ENCODE results near the gene ADAMTS5.

The ADAMTS5 gene

GRCh38 chr21:26918323-26919079, 48.4 kb downstream of the ADAMTS5 start:
- Histone ChIP-seq H3K36me3 (ENCODE audit: control insufficient read depth, insufficient read depth, low read length) (no peaks in the 10 kb centered on the region), H3K9me3 (ENCODE audit: control insufficient read depth, insufficient read depth, low read length) (peaks cover 4% of the 10 kb centered on the region), H3K9ac (ENCODE audit: low read depth, low read length) (no peak overlapping the region), H3K4me1 (ENCODE audit: control insufficient read depth, insufficient read depth, low read length) (peaks cover 3% of the 10 kb centered on the region), H3K4me3 (ENCODE audit: low read depth, low read length) (no peak overlapping the region), H3K27me3 (ENCODE audit: control insufficient read depth, insufficient read depth, low read length) (no peaks in the 10 kb centered on the region)

GRCh38 chr21:26916799-26917198, 50.1 kb downstream of the ADAMTS5 start:
- H3K9ac ChIP-seq (ENCODE audit: low read depth, low read length): no peak overlapping the region
- no peaks in the 10 kb centered on the region for H3K27me3 ChIP-seq (ENCODE audit: control insufficient read depth, insufficient read depth, low read length)
- no peak overlapping the region for H3K4me3 ChIP-seq (ENCODE audit: low read depth, low read length)
- H3K4me1 ChIP-seq (ENCODE audit: control insufficient read depth, insufficient read depth, low read length): peaks cover 3% of the 10 kb centered on the region
- H3K9me3 ChIP-seq (ENCODE audit: control insufficient read depth, insufficient read depth, low read length): peaks cover 4% of the 10 kb centered on the region
- no peaks in the 10 kb centered on the region for H3K36me3 ChIP-seq (ENCODE audit: control insufficient read depth, insufficient read depth, low read length)

GRCh38 chr21:26914557-26914956, 52.3 kb downstream of the ADAMTS5 start:
- Histone ChIP-seq H3K4me3 (ENCODE audit: low read depth, low read length) (no peak overlapping the region), H3K36me3 (ENCODE audit: control insufficient read depth, insufficient read depth, low read length) (no peaks in the 10 kb centered on the region), H3K4me1 (ENCODE audit: control insufficient read depth, insufficient read depth, low read length) (peaks cover 12% of the 10 kb centered on the region), H3K9me3 (ENCODE audit: control insufficient read depth, insufficient read depth, low read length) (peaks cover 4% of the 10 kb centered on the region), H3K27me3 (ENCODE audit: control insufficient read depth, insufficient read depth, low read length) (no peaks in the 10 kb centered on the region), H3K9ac (ENCODE audit: low read depth, low read length) (no peak overlapping the region)

GRCh38 chr21:26912466-26912865, 54.4 kb downstream of the ADAMTS5 start:
- peaks cover 13% of the 10 kb centered on the region for H3K4me1 ChIP-seq (ENCODE audit: control insufficient read depth, insufficient read depth, low read length)
- H3K4me3 ChIP-seq (ENCODE audit: low read depth, low read length): no peak overlapping the region
- no peaks in the 10 kb centered on the region for H3K27me3 ChIP-seq (ENCODE audit: control insufficient read depth, insufficient read depth, low read length)
- peaks cover 4% of the 10 kb centered on the region for H3K9me3 ChIP-seq (ENCODE audit: control insufficient read depth, insufficient read depth, low read length)
- H3K36me3 ChIP-seq (ENCODE audit: control insufficient read depth, insufficient read depth, low read length): no peaks in the 10 kb centered on the region
- H3K9ac ChIP-seq (ENCODE audit: low read depth, low read length): no peak overlapping the region

- Histone ChIP-seq H3K36me3 (ENCODE audit: control insufficient read depth, insufficient read depth, low read length) (no peaks in the 10 kb centered on the region), H3K4me3 (ENCODE audit: low read depth, low read length) (no peak overlapping the region), H3K27me3 (ENCODE audit: control insufficient read depth, insufficient read depth, low read length) (no peaks in the 10 kb centered on the region), H3K9me3 (ENCODE audit: control insufficient read depth, insufficient read depth, low read length) (peaks cover 4% of the 10 kb centered on the region), H3K4me1 (ENCODE audit: control insufficient read depth, insufficient read depth, low read length) (peaks cover 10% of the 10 kb centered on the region), H3K9ac (ENCODE audit: low read depth, low read length) (no peak overlapping the region)
Observed at GRCh38 chr21:26909972-26910371, 56.9 kb downstream of the ADAMTS5 start.

GRCh38 chr21:26900980-26901379, 65.9 kb downstream of the ADAMTS5 start:
- H3K9ac ChIP-seq (ENCODE audit: low read depth, low read length): no peak overlapping the region
- no peaks in the 10 kb centered on the region for H3K36me3 ChIP-seq (ENCODE audit: control insufficient read depth, insufficient read depth, low read length)
- no peaks in the 10 kb centered on the region for H3K4me1 ChIP-seq (ENCODE audit: control insufficient read depth, insufficient read depth, low read length)
- H3K27me3 ChIP-seq (ENCODE audit: control insufficient read depth, insufficient read depth, low read length): no peaks in the 10 kb centered on the region
- no peaks in the 10 kb centered on the region for H3K9me3 ChIP-seq (ENCODE audit: control insufficient read depth, insufficient read depth, low read length)
- H3K4me3 ChIP-seq (ENCODE audit: low read depth, low read length): no peak overlapping the region

- no peak overlapping the region for H3K9ac ChIP-seq (ENCODE audit: low read depth, low read length)
- H3K9me3 ChIP-seq (ENCODE audit: control insufficient read depth, insufficient read depth, low read length): no peaks in the 10 kb centered on the region
- no peaks in the 10 kb centered on the region for H3K27me3 ChIP-seq (ENCODE audit: control insufficient read depth, insufficient read depth, low read length)
- no peak overlapping the region for H3K4me3 ChIP-seq (ENCODE audit: low read depth, low read length)
- no peaks in the 10 kb centered on the region for H3K4me1 ChIP-seq (ENCODE audit: control insufficient read depth, insufficient read depth, low read length)
- H3K36me3 ChIP-seq (ENCODE audit: control insufficient read depth, insufficient read depth, low read length): no peaks in the 10 kb centered on the region
Observed at GRCh38 chr21:26892151-26892550, 74.7 kb downstream of the ADAMTS5 start.

- Histone ChIP-seq H3K36me3 (ENCODE audit: control insufficient read depth, insufficient read depth, low read length) (no peaks in the 10 kb centered on the region), H3K9me3 (ENCODE audit: control insufficient read depth, insufficient read depth, low read length) (no peaks in the 10 kb centered on the region), H3K27me3 (ENCODE audit: control insufficient read depth, insufficient read depth, low read length) (no peaks in the 10 kb centered on the region), H3K9ac (ENCODE audit: low read depth, low read length) (no peak overlapping the region), H3K4me3 (ENCODE audit: low read depth, low read length) (no peak overlapping the region), H3K4me1 (ENCODE audit: control insufficient read depth, insufficient read depth, low read length) (no peaks in the 10 kb centered on the region)
Observed at GRCh38 chr21:26888931-26889330, 78.0 kb downstream of the ADAMTS5 start.

- no peak overlapping the region for H3K9ac ChIP-seq (ENCODE audit: low read depth, low read length)
- no peaks in the 10 kb centered on the region for H3K4me1 ChIP-seq (ENCODE audit: control insufficient read depth, insufficient read depth, low read length)
- H3K4me3 ChIP-seq (ENCODE audit: low read depth, low read length): no peak overlapping the region
- no peaks in the 10 kb centered on the region for H3K27me3 ChIP-seq (ENCODE audit: control insufficient read depth, insufficient read depth, low read length)
- no peaks in the 10 kb centered on the region for H3K36me3 ChIP-seq (ENCODE audit: control insufficient read depth, insufficient read depth, low read length)
- no peaks in the 10 kb centered on the region for H3K9me3 ChIP-seq (ENCODE audit: control insufficient read depth, insufficient read depth, low read length)
Observed at GRCh38 chr21:26888256-26888655, 78.6 kb downstream of the ADAMTS5 start.

GRCh38 chr21:26887251-26887650, 79.6 kb downstream of the ADAMTS5 start:
- Histone ChIP-seq H3K4me1 (ENCODE audit: control insufficient read depth, insufficient read depth, low read length) (no peaks in the 10 kb centered on the region), H3K27me3 (ENCODE audit: control insufficient read depth, insufficient read depth, low read length) (no peaks in the 10 kb centered on the region), H3K36me3 (ENCODE audit: control insufficient read depth, insufficient read depth, low read length) (no peaks in the 10 kb centered on the region), H3K9me3 (ENCODE audit: control insufficient read depth, insufficient read depth, low read length) (no peaks in the 10 kb centered on the region), H3K4me3 (ENCODE audit: low read depth, low read length) (no peak overlapping the region), H3K9ac (ENCODE audit: low read depth, low read length) (no peak overlapping the region)

GRCh38 chr21:26884436-26884835, 82.5 kb downstream of the ADAMTS5 start:
- H3K27me3 ChIP-seq (ENCODE audit: control insufficient read depth, insufficient read depth, low read length): no peaks in the 10 kb centered on the region

GRCh38 chr21:26883768-26884167, 83.1 kb downstream of the ADAMTS5 start:
- H3K27me3 ChIP-seq (ENCODE audit: control insufficient read depth, insufficient read depth, low read length): no peaks in the 10 kb centered on the region
- no peaks in the 10 kb centered on the region for H3K4me1 ChIP-seq (ENCODE audit: control insufficient read depth, insufficient read depth, low read length)
- no peaks in the 10 kb centered on the region for H3K9me3 ChIP-seq (ENCODE audit: control insufficient read depth, insufficient read depth, low read length)
- no peaks in the 10 kb centered on the region for H3K36me3 ChIP-seq (ENCODE audit: control insufficient read depth, insufficient read depth, low read length)
- H3K9ac ChIP-seq (ENCODE audit: low read depth, low read length): no peak overlapping the region
- no peak overlapping the region for H3K4me3 ChIP-seq (ENCODE audit: low read depth, low read length)

More at GRCh38 chr21:26884436-26884835, 82.5 kb downstream of the ADAMTS5 start:
- Histone ChIP-seq H3K4me3 (ENCODE audit: low read depth, low read length) (no peak overlapping the region), H3K36me3 (ENCODE audit: control insufficient read depth, insufficient read depth, low read length) (no peaks in the 10 kb centered on the region), H3K9ac (ENCODE audit: low read depth, low read length) (no peak overlapping the region), H3K4me1 (ENCODE audit: control insufficient read depth, insufficient read depth, low read length) (no peaks in the 10 kb centered on the region), H3K9me3 (ENCODE audit: control insufficient read depth, insufficient read depth, low read length) (no peaks in the 10 kb centered on the region)
